Transverse colon (tissue), 4 donors: Measurements from ENCODE around the gene SMARCE1. TPM values are rescaled to one million over a fixed set of nuclear protein-coding genes. Genes with fewer than 3 reads are reported as not detected.

Source experiments
- DNase-seq: peaks from one replicate; pipeline ENCODE4 v3.0.0-alpha.2; 2019
- H3K27ac ChIP-seq, 4 donors: fragments of 200-600 bp; sonication (generic); 2 replicates each; pipeline ENCODE4 v1.5.1; 2016 to 2018; ENCODE audit warnings: inconsistent platforms in 4 of 4
- H3K27me3 ChIP-seq: fragments of 200-600 bp; sonication (generic); 2 replicates; pipeline ENCODE4 v1.5.1; 2017; ENCODE audit warnings: inconsistent platforms
- H3K36me3 ChIP-seq, 4 donors: fragments of 200-600 bp; sonication (generic); 2 replicates each; pipeline ENCODE4 v1.5.1; 2017 to 2019; ENCODE audit warnings: inconsistent platforms in 4 of 4
- H3K4me1 ChIP-seq, 4 donors: fragments of 200-600 bp; sonication (generic); 2 replicates each; pipeline ENCODE4 v1.5.1; 2017 to 2020; ENCODE audit warnings: inconsistent platforms in 4 of 4
- H3K4me3 ChIP-seq, 4 donors: fragments of 200-600 bp; sonication (generic); 1 replicate in 1 of 4; 2 replicates in 3 of 4; pipeline versions ENCODE4 v1.5.1 to v1.6.1; 2017 to 2019; ENCODE audit warnings: inconsistent platforms in 4 of 4
- H3K9me3 ChIP-seq, 2 donors: fragments of 200-600 bp; sonication (generic); 2 replicates each; pipeline ENCODE4 v1.5.1; 2017 to 2019; ENCODE audit warnings: inconsistent platforms in 2 of 2
- CTCF ChIP-seq, 5 experiments: fragments of 200-600 bp in 3 of 5; fragments of 450-650 bp in 2 of 5; sonication (generic) in 3 of 5; IDR thresholded peaks; 1 replicate in 2 of 5; 2 replicates in 3 of 5; pipeline ENCODE4 v1.5.1; 2016 to 2017; ENCODE audit warnings: antibody characterized with exemption in 5 of 5, inconsistent platforms in 3 of 5, mild to moderate bottlenecking in 2 of 5, moderate library complexity in 1 of 5
- EP300 ChIP-seq: sonication (generic); formaldehyde crosslinking; IDR thresholded peaks from one replicate; pipeline ENCODE4 v1.6.1; 2017; ENCODE audit warnings: antibody characterized with exemption, low read depth
- POLR2A ChIP-seq: fragments of 450-650 bp; IDR thresholded peaks from one replicate; pipeline ENCODE4 v1.6.1; 2016; ENCODE audit warnings: antibody characterized with exemption, mild to moderate bottlenecking, moderate library complexity
- POLR2AphosphoS5 ChIP-seq, 3 donors: sonication (generic); formaldehyde crosslinking; IDR thresholded peaks; one replicate each; pipeline ENCODE4 v1.6.1; 2016; ENCODE audit warnings: antibody characterized with exemption in 3 of 3
- WGBS, 2 donors: methylation state at CpG; one replicate each; pipeline ENCODE4 v1.1.5; 2018; ENCODE audit warnings: low coverage in 1 of 2; 5-methylcytosine and 5-hydroxymethylcytosine counted together
- in situ Hi-C, 4 donors: fragments of 200-750 bp; cut with MboI; loops; one replicate each; pipeline versions ENCODE4 v1.15.0 to v1.15.1; 2017; ENCODE audit warnings: low sequenced_read_pairs in 3 of 4, low pct_ligation_motif_present in 1 of 4, low pct_unique_long_range_greater_than_20kb in 1 of 4
- intact Hi-C: fragments of 100-400 bp; cut with DNase I; formaldehyde crosslinking; loops from one replicate; pipeline ENCODE4 v1.15.1; 2023; ENCODE audit warnings: low total_unique reads
- total RNA-seq, 4 donors: library from RNA; depleted of rRNA; stranded (reverse); fragments of >200 nt; gene quantifications; one replicate each; pipeline ENCODE4 v1.1.0, GENCODE V29; 2016

Gene SMARCE1
- total RNA-seq, 4 donors from 2014 or later: 43.0 to 87.2 (median 61.6) TPM

- Histone ChIP-seq H3K27me3 (peaks cover 8% of the 10 kb centered on the region), H3K27ac (no peak overlapping the region), H3K4me3 (no peak overlapping the region), H3K9me3 (peaks cover 12 to 14% of the 10 kb centered on the region in 2 donors), H3K4me1 (no peaks in the 10 kb centered on the region), H3K36me3 (no peaks in the 10 kb centered on the region)
- 71 to 76% methylated on average over 4 to 5 of the region's 5 CpGs for WGBS, 2 donors
- DNase-seq: no peak
- TF ChIP-seq CTCF (IDR thresholded peaks at IDR 0.05): no peak
- no peak for TF ChIP-seq EP300
- TF ChIP-seq POLR2A: no peak
- no peak for TF ChIP-seq POLR2AphosphoS5 (IDR thresholded peaks at IDR 0.05)
- in situ Hi-C loops (no loop called here), intact Hi-C loops (no loop called here)
Measured at GRCh38 chr17:40576113-40576740, 71.4 kb downstream of the SMARCE1 start.

Other genes starting within 250 kb of the SMARCE1 start
- 10 to 100 TPM in 1 of 4 donors, 1 to 10 TPM in 2, under 1 TPM in 1; 0.37 to 25.5 (median 7.5) TPM for gene TOP2A, start 229.9 kb downstream of the SMARCE1 start, total RNA-seq
- gene IGFBP4, start 204.4 kb downstream of the SMARCE1 start, total RNA-seq: 100 to 1,000 TPM in 3 of 4 donors, 10 to 100 TPM in 1; 98.4 to 302 (median 166) TPM
- 1 to 10 TPM in 3 of 4 donors, not detected in 1; 1.2 to 4.2 (median 2.5) TPM for gene TNS4, start 146.2 kb downstream of the SMARCE1 start, total RNA-seq
- gene CCR7, start 82.3 kb downstream of the SMARCE1 start, total RNA-seq: 1 to 10 TPM in 2 of 4 donors, under 1 TPM in 1, not detected in 1; 0.14 to 5.4 (median 4.9) TPM
- gene KRT222, start 17.4 kb upstream of the SMARCE1 start, total RNA-seq: under 1 TPM in 2 of 4 donors, not detected in 2; 0.27 to 0.48 TPM
- 10 to 100 TPM in 1 of 4 donors, 1 to 10 TPM in 1, under 1 TPM in 1, not detected in 1; 0.64 to 13.5 (median 4.9) TPM for gene KRT24, start 55.9 kb upstream of the SMARCE1 start, total RNA-seq
- gene KRT25, start 107.5 kb upstream of the SMARCE1 start, total RNA-seq: not detected
- not detected for gene KRT26, start 124.4 kb upstream of the SMARCE1 start, total RNA-seq
- gene KRT27, start 134.7 kb upstream of the SMARCE1 start, total RNA-seq: 1 to 10 TPM in 1 of 4 donors, not detected in 3; 1.1 TPM
- not detected for gene KRT28, start 152.1 kb upstream of the SMARCE1 start, total RNA-seq
- 10 to 100 TPM in 2 of 4 donors, 1 to 10 TPM in 1, not detected in 1; 2.2 to 12.7 (median 11.7) TPM for gene KRT10, start 174.8 kb upstream of the SMARCE1 start, total RNA-seq
- gene KRT12, start 219.4 kb upstream of the SMARCE1 start, total RNA-seq: 10 to 100 TPM in 1 of 4 donors, 1 to 10 TPM in 1, under 1 TPM in 1, not detected in 1; 0.40 to 20.0 (median 3.8) TPM
- gene KRT20, start 237.4 kb upstream of the SMARCE1 start, total RNA-seq: 100 to 1,000 TPM; 207 to 797 (median 735) TPM